Body of pancreas (tissue), 4 donors: Measurements from ENCODE around the gene PPP1R13B.

Source experiments
- POLR2A ChIP-seq, 3 donors: fragments of 450-650 bp; IDR thresholded peaks; one replicate each; pipeline ENCODE4 v1.6.1; 2016; ENCODE audit warnings: antibody characterized with exemption in 3 of 3, mild to moderate bottlenecking in 2 of 3
- TF ChIP-seq, protein P1 (sequence below), 7 experiments: fragments of 450-650 bp in 4 of 7; fragments of 200-600 bp in 3 of 7; sonication (generic) in 3 of 7; IDR thresholded peaks; one replicate each; pipeline ENCODE4 v1.5.1; 2016 to 2019; ENCODE audit warnings: antibody characterized with exemption in 7 of 7

DNA sequence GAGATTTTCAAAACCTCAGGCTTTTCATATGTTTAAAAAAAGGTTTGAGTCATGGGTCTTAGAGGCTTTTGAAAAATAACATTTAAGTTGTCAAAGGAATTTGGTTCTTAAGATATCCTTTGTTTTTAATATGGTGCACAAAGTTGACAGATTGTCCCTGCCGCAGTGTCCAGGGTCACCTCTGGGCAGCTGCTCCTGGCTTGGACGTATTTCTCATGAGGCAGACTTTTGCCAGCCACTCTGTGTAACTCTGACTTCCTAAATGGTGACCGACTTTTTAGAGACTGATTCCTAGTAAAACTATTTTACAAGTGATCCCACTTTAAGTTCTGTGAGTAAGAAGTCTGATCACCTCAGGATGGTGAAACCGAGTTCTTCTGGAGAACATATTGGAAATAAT lies 159.7 kb downstream of the PPP1R13B start:
- TF ChIP-seq, protein P1, sequence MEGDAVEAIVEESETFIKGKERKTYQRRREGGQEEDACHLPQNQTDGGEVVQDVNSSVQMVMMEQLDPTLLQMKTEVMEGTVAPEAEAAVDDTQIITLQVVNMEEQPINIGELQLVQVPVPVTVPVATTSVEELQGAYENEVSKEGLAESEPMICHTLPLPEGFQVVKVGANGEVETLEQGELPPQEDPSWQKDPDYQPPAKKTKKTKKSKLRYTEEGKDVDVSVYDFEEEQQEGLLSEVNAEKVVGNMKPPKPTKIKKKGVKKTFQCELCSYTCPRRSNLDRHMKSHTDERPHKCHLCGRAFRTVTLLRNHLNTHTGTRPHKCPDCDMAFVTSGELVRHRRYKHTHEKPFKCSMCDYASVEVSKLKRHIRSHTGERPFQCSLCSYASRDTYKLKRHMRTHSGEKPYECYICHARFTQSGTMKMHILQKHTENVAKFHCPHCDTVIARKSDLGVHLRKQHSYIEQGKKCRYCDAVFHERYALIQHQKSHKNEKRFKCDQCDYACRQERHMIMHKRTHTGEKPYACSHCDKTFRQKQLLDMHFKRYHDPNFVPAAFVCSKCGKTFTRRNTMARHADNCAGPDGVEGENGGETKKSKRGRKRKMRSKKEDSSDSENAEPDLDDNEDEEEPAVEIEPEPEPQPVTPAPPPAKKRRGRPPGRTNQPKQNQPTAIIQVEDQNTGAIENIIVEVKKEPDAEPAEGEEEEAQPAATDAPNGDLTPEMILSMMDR (IDR thresholded peaks at IDR 0.05): no peak
- no peak for TF ChIP-seq POLR2A (IDR thresholded peaks at IDR 0.05)
